ENCODE results near the gene PPP1R9B.

DNA sequence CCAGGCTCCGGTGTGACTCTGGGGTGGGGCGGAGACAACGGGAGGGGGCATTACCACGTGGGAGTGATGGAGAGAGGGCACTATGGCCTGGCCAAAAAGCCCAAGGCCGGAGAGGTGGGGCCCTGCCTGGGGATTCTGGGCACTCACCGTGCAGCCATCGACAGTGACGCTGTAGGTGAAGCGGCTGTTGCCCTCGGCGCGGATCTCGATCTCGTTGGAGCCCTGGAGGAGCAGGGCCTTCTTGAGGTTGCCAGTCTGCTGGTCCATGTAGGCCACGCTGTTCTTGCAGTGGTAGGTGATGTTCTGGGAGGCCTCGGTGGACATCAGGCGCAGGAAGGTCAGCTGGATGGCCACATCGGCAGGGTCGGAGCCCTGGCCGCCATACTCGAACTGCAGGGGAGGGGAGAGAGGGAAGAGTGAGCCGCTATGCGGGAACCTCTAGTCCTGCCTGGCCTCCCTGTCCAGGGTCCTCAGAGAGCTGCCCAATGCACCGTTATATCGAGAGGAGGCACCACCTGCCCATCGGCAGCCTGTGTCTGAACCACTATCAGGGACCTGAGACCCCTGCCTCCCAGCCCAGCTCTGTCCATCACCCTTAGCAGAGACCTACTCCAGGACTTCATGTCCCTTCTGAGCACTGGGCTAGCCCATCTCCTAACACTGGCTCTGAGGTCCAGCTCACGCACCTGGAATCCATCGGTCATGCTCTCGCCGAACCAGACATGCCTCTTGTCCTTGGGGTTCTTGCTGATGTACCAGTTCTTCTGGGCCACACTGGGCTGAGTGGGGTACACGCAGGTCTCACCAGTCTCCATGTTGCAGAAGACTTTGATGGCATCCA lies 35.4 kb upstream of the PPP1R9B start:
- TF ChIP-seq, protein P1, sequence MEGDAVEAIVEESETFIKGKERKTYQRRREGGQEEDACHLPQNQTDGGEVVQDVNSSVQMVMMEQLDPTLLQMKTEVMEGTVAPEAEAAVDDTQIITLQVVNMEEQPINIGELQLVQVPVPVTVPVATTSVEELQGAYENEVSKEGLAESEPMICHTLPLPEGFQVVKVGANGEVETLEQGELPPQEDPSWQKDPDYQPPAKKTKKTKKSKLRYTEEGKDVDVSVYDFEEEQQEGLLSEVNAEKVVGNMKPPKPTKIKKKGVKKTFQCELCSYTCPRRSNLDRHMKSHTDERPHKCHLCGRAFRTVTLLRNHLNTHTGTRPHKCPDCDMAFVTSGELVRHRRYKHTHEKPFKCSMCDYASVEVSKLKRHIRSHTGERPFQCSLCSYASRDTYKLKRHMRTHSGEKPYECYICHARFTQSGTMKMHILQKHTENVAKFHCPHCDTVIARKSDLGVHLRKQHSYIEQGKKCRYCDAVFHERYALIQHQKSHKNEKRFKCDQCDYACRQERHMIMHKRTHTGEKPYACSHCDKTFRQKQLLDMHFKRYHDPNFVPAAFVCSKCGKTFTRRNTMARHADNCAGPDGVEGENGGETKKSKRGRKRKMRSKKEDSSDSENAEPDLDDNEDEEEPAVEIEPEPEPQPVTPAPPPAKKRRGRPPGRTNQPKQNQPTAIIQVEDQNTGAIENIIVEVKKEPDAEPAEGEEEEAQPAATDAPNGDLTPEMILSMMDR (conservative IDR thresholded peaks at IDR 0.05; ENCODE audit: low read depth, low read length) = no peak
- no peak for TF ChIP-seq EZH2 (IDR thresholded peaks at IDR 0.05; ENCODE audit: borderline replicate concordance, low read depth, low read length, poor library complexity, severe bottlenecking)
